Measurements from ENCODE around the gene MMP11. TPM values are rescaled to one million over a fixed set of nuclear protein-coding genes. Genes with fewer than 3 reads are reported as not detected.

The MMP11 gene
- total RNA-seq, 1 experiment from 2014 or later: 48.2 TPM

DNA sequence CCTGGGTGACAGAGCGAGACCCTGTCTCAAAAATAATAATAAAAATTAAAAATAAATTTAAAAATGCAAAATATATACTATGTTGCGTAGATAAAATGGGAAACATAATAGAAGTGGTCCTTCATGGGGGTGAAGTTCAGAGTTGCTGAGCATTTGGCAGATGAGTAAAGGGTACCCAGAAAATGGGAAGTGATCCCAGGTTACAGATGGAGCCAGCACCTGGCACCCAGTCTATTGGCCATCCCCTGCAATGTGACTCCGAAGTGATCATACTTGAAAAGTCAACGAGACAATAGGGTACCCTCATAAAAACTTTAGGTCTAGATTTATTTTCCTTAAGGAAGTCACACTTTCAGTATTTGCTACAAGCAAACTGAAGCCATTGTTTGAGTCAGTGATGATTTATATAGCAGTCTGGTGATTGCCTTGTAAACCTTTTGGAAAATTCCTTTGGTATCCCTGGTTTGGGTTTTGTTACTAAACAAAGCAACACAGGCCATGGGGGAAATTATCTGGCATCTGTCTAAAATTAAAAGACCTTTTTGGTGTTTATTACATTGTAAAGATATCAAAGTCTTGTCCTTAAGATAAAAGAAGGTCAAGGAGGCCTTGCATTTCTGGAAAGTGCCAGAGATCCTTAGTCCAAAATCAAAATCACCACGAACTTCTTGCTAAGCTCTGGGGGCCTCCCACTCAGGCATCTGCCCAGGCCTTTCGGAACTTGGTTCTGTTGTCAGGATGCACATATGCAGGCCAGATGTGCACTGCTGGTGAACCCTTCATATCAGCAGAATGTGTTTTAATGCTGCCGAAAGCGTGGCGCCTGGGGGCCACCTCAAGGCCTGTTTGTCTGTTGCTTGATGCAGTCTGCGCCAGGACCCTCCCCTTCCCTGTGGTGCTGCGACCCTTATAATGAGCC is 18.4 kb downstream of the MMP11 start:
- H4K20me1 ChIP-seq (ENCODE audit: insufficient read depth, low read depth, low read length): peaks cover 37% of the 10 kb centered on the region
- H3K36me3 ChIP-seq (ENCODE audit: insufficient read depth, low read length): peaks cover 40% of the 10 kb centered on the region; the same call in 1 of the 2 replicates
- no peaks in the 10 kb centered on the region for H3K27me3 ChIP-seq (ENCODE audit: low read length)
- no peaks in the 10 kb centered on the region for H3K9me3 ChIP-seq (ENCODE audit: low read length)
- peaks cover 33% of the 10 kb centered on the region for H3K4me1 ChIP-seq (ENCODE audit: low read length)
- no peaks in the 10 kb centered on the region for H3K9me2 ChIP-seq (replicated peaks; ENCODE audit: insufficient read depth, low read length)
- H2AFZ ChIP-seq (ENCODE audit: low read length): no peak overlapping the region
- no peak for DNase-seq
- H3K4me2 ChIP-seq (ENCODE audit: low read depth, low read length, poor library complexity, severe bottlenecking): no peak overlapping the region
- no peak overlapping the region for H3K9ac ChIP-seq (ENCODE audit: low read length)
- H3K4me3 ChIP-seq (ENCODE audit: low read length): no peak overlapping the region
- no peak overlapping the region for H3K27ac ChIP-seq (ENCODE audit: low read length)
- peaks cover 59% of the 10 kb centered on the region for H3K79me2 ChIP-seq (ENCODE audit: low read length)

DNA sequence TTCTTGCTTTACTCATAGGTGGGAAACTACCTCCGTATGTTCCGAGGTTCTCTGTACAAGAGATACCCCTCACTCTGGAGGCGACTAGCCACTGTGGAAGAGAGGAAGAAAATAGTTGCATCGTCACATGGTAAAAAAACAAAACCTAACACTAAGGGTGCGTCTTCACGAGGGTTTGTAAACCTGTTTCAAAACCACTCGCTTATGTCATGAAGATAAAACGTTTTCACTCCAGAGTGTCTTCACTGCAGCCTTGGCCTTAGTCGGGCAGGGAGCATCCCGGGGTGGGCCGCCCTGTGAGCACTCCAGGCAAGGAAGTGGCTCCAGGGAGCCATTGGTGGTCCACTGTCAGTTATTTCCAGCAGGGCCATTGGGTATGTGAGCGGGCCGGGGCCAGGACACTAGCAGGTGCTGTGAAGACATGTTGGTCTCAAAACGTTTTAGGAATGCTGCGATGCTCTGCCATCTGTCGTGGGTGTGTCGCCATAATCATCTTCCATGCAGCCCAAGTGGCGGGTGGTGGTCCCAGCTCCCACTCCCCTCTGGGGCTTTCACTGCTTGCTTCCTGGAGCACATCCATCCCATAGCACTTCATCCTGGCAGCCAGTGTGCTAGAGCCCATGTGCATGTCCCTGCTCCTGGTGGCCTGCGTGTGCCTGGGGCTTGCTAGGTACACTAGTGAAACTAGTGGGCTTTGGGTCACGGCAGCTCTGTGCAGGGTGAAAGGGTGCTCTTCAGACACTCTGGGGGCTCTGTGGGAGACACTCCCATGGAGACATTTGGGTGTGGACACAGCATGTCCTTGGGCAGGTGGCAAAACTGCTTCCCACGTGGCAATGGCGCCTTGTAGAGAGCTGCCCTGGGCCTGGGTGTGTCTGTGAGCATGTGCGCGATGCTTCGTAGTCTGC is 19.3 kb downstream of the MMP11 start:
- Histone ChIP-seq H3K4me2 (ENCODE audit: low read depth, low read length, poor library complexity, severe bottlenecking) (no peak overlapping the region), H3K9me3 (ENCODE audit: low read length) (no peaks in the 10 kb centered on the region), H3K9ac (ENCODE audit: low read length) (no peak overlapping the region), H4K20me1 (ENCODE audit: insufficient read depth, low read depth, low read length) (peaks cover 37% of the 10 kb centered on the region), H3K27me3 (ENCODE audit: low read length) (no peaks in the 10 kb centered on the region), H3K4me1 (ENCODE audit: low read length) (peaks cover 27% of the 10 kb centered on the region), H3K9me2 (replicated peaks; ENCODE audit: insufficient read depth, low read length) (no peaks in the 10 kb centered on the region), H2AFZ (ENCODE audit: low read length) (no peak overlapping the region), H3K79me2 (ENCODE audit: low read length) (peaks cover 59% of the 10 kb centered on the region), H3K4me3 (ENCODE audit: low read length) (no peak overlapping the region), H3K36me3 (ENCODE audit: insufficient read depth, low read length) (peaks cover 47% of the 10 kb centered on the region; the same call in 1 of the 2 replicates), H3K27ac (ENCODE audit: low read length) (no peak overlapping the region)
- no peak for DNase-seq

GRCh38 chr22:23793326-23793725 is 20.7 kb downstream of the MMP11 start:
- no peak overlapping the region for H2AFZ ChIP-seq (ENCODE audit: low read length)
- no peak overlapping the region for H3K4me2 ChIP-seq (ENCODE audit: low read depth, low read length, poor library complexity, severe bottlenecking)
- no peaks in the 10 kb centered on the region for H3K9me2 ChIP-seq (replicated peaks; ENCODE audit: insufficient read depth, low read length)
- peaks cover 20% of the 10 kb centered on the region for H3K4me1 ChIP-seq (ENCODE audit: low read length)
- peaks cover 29% of the 10 kb centered on the region; the same call in 1 of the 2 replicates for H4K20me1 ChIP-seq (ENCODE audit: insufficient read depth, low read depth, low read length)
- H3K36me3 ChIP-seq (ENCODE audit: insufficient read depth, low read length): peaks cover 49% of the 10 kb centered on the region
- no peaks in the 10 kb centered on the region for H3K9me3 ChIP-seq (ENCODE audit: low read length)
- no peak overlapping the region for H3K4me3 ChIP-seq (ENCODE audit: low read length)
- no peaks in the 10 kb centered on the region for H3K27me3 ChIP-seq (ENCODE audit: low read length)
- no peak overlapping the region for H3K27ac ChIP-seq (ENCODE audit: low read length)
- H3K9ac ChIP-seq (ENCODE audit: low read length): no peak overlapping the region
- peaks cover 48% of the 10 kb centered on the region for H3K79me2 ChIP-seq (ENCODE audit: low read length)
- DNase-seq: no peak

- H3K4me1 ChIP-seq (ENCODE audit: low read length): peaks cover 32% of the 10 kb centered on the region
- no peak overlapping the region for H3K4me2 ChIP-seq (ENCODE audit: low read depth, low read length, poor library complexity, severe bottlenecking)
- H4K20me1 ChIP-seq (ENCODE audit: insufficient read depth, low read depth, low read length): peaks cover 10% of the 10 kb centered on the region; the same call in 1 of the 2 replicates
- peaks cover 40% of the 10 kb centered on the region for H3K36me3 ChIP-seq (ENCODE audit: insufficient read depth, low read length)
- H3K4me3 ChIP-seq (ENCODE audit: low read length): no peak overlapping the region
- H2AFZ ChIP-seq (ENCODE audit: low read length): no peak overlapping the region
- no peaks in the 10 kb centered on the region for H3K27me3 ChIP-seq (ENCODE audit: low read length)
- H3K27ac ChIP-seq (ENCODE audit: low read length): no peak overlapping the region
- no peak overlapping the region for H3K9ac ChIP-seq (ENCODE audit: low read length)
- no peaks in the 10 kb centered on the region for H3K9me2 ChIP-seq (replicated peaks; ENCODE audit: insufficient read depth, low read length)
- peaks cover 17% of the 10 kb centered on the region for H3K79me2 ChIP-seq (ENCODE audit: low read length)
- DNase-seq: no peak
- H3K9me3 ChIP-seq (ENCODE audit: low read length): no peaks in the 10 kb centered on the region
Measured at GRCh38 chr22:23796461-23796860, 23.8 kb downstream of the MMP11 start.

DNA sequence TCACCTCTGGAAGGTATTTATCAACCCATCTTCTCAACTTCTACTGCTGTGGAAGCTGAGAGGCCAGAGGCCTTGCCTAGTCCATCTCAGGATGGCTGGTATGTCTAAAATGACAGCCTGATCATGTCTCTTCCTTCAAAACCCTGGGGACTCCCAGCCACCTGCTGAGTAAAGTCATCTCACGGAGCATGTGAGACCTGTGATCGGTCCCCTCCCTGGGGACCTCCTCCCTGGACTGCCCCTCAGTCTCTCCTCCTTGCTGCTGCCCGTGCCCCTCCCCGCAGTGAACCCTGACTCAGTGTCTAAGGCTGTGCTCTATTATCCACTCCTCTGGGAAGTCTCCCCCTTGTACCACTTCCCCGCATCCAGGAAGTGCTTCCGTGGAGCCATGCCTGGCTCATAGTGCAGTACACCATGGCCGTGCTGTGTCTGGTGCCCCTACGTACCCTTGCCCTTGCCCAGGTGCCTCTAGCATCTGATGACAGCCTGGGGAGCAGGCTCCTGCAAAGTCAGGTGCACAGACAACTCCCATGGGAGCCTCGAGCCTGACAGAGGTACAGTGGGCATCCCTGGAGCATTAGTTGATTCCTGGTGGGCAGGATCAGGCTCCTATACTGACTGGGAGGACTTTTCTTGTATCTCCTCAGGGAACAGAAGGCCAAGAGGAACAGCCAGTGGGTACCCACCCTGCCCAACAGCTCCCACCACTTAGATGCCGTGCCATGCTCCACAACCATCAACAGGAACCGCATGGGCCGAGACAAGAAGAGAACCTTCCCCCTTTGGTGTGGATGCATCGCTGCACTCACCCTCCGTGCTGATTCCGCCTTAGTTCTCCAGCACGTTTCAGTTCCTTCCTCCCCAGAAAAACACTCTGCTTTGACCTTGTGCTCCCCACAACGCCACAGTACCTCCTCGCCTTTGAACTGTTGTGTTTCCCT is 27.9 kb downstream of the MMP11 start:
- Histone ChIP-seq H3K4me2 (ENCODE audit: low read depth, low read length, poor library complexity, severe bottlenecking) (peak overlapping the region; percentile 95), H3K79me2 (ENCODE audit: low read length) (peaks cover 26% of the 10 kb centered on the region), H3K4me3 (ENCODE audit: low read length) (peak overlapping the region; percentile 65; the same call in 1 of the 2 replicates), H2AFZ (ENCODE audit: low read length) (no peak overlapping the region), H3K36me3 (ENCODE audit: insufficient read depth, low read length) (peaks cover 43% of the 10 kb centered on the region), H3K27me3 (ENCODE audit: low read length) (no peaks in the 10 kb centered on the region), H3K27ac (ENCODE audit: low read length) (peak overlapping the region; percentile 97), H3K9me2 (replicated peaks; ENCODE audit: insufficient read depth, low read length) (no peaks in the 10 kb centered on the region), H3K9me3 (ENCODE audit: low read length) (no peaks in the 10 kb centered on the region), H3K4me1 (ENCODE audit: low read length) (peaks cover 73% of the 10 kb centered on the region), H4K20me1 (ENCODE audit: insufficient read depth, low read depth, low read length) (no peaks in the 10 kb centered on the region), H3K9ac (ENCODE audit: low read length) (peak overlapping the region; percentile 82)
- peak; percentile 94 for DNase-seq

DNA sequence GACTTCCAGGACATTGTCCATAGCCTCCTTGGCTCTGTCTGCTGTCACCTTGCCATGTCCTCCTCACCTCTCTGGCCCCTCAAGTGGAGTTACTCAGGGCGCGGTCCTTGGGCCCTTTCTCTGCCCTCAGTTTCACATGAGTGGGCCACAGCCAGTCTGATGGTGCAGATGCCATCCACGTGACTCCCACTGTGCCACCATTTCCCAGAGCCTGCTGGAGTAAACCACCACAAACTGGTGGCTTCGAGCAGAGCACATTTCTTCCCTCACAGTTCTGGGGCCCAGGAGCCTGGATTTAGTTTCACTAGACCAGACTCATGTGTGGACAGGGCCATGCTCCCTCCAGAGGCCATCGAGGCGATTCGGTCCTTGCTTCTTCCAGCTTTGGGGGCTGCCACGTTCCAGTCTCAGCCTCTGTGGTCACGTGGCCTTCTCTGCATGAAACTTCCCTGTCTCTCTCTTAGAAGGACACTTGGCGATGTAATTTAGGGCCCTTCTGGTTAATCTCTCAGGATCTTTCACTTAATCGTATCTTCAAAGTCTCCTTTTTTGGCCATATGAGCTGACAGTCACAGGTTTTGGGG is 28.7 kb downstream of the MMP11 start:
- peak overlapping the region; percentile 65; the same call in 1 of the 2 replicates for H3K4me3 ChIP-seq (ENCODE audit: low read length)
- peak overlapping the region; percentile 95 for H3K4me2 ChIP-seq (ENCODE audit: low read depth, low read length, poor library complexity, severe bottlenecking)
- peaks cover 81% of the 10 kb centered on the region for H3K4me1 ChIP-seq (ENCODE audit: low read length)

GRCh38 chr22:23801886-23802377 is 29.3 kb downstream of the MMP11 start:
- Histone ChIP-seq H3K9me2 (replicated peaks; ENCODE audit: insufficient read depth, low read length) (no peaks in the 10 kb centered on the region), H3K36me3 (ENCODE audit: insufficient read depth, low read length) (peaks cover 45% of the 10 kb centered on the region), H2AFZ (ENCODE audit: low read length) (no peak overlapping the region), H3K9me3 (ENCODE audit: low read length) (no peaks in the 10 kb centered on the region), H3K4me2 (ENCODE audit: low read depth, low read length, poor library complexity, severe bottlenecking) (peak overlapping the region; percentile 95), H3K27ac (ENCODE audit: low read length) (peak overlapping the region; percentile 97), H3K4me1 (ENCODE audit: low read length) (peaks cover 86% of the 10 kb centered on the region), H3K4me3 (ENCODE audit: low read length) (peak overlapping the region; percentile 65; the same call in 1 of the 2 replicates), H4K20me1 (ENCODE audit: insufficient read depth, low read depth, low read length) (no peaks in the 10 kb centered on the region), H3K27me3 (ENCODE audit: low read length) (no peaks in the 10 kb centered on the region), H3K79me2 (ENCODE audit: low read length) (peaks cover 40% of the 10 kb centered on the region), H3K9ac (ENCODE audit: low read length) (peak overlapping the region; percentile 82)
- no peak for DNase-seq

More for the DNA sequence above, 28.7 kb downstream of the MMP11 start:
- no peaks in the 10 kb centered on the region for H4K20me1 ChIP-seq (ENCODE audit: insufficient read depth, low read depth, low read length)
- no peaks in the 10 kb centered on the region for H3K9me3 ChIP-seq (ENCODE audit: low read length)
- peak overlapping the region; percentile 82 for H3K9ac ChIP-seq (ENCODE audit: low read length)
- H3K9me2 ChIP-seq (replicated peaks; ENCODE audit: insufficient read depth, low read length): no peaks in the 10 kb centered on the region
- H3K36me3 ChIP-seq (ENCODE audit: insufficient read depth, low read length): peaks cover 45% of the 10 kb centered on the region
- no peaks in the 10 kb centered on the region for H3K27me3 ChIP-seq (ENCODE audit: low read length)
- peaks cover 34% of the 10 kb centered on the region for H3K79me2 ChIP-seq (ENCODE audit: low read length)
- no peak overlapping the region for H2AFZ ChIP-seq (ENCODE audit: low read length)
- peak overlapping the region; percentile 97 for H3K27ac ChIP-seq (ENCODE audit: low read length)
- DNase-seq: peak; percentile 57
